ENCODE data around the gene GPR137. TPM values are rescaled to one million over a fixed set of nuclear protein-coding genes. Genes with fewer than 3 reads are reported as not detected.

GPR137 gene
- total RNA-seq, 1 experiment from 2014 or later = 29.5 TPM

- no peak overlapping the region for H3K4me3 ChIP-seq (ENCODE audit: insufficient read depth, low read depth, low read length)
- H3K27me3 ChIP-seq (ENCODE audit: control insufficient read depth, insufficient read depth, low read length) = no peaks in the 10 kb centered on the region; the same call in 1 of the 2 replicates
Measured at GRCh38 chr11:64283092-64283491, 2.6 kb upstream of the GPR137 start.

GRCh38 chr11:64284048-64284961 lies 1.3 kb upstream of the GPR137 start, which contains the start of gene BAD:
BAD (minus strand) TSS chr11:64284665; CDS start chr11:64284368, 297 bp downstream.
- H3K36me3 ChIP-seq (replicated peaks; ENCODE audit: control insufficient read depth, insufficient read depth, low read length) = no peaks in the 10 kb centered on the region

More at GRCh38 chr11:64283092-64283491, 2.6 kb upstream of the GPR137 start:
- DNase-seq = no peak
- no peaks in the 10 kb centered on the region for H3K36me3 ChIP-seq (replicated peaks; ENCODE audit: control insufficient read depth, insufficient read depth, low read length)

GRCh38 chr11:64285885-64286800 lies 495 bp downstream of the GPR137 start:
- H3K36me3 ChIP-seq (replicated peaks; ENCODE audit: control insufficient read depth, insufficient read depth, low read length) = no peaks in the 10 kb centered on the region
- peak; percentile 75 for DNase-seq
- peaks cover 17% of the 10 kb centered on the region for H3K27me3 ChIP-seq (ENCODE audit: control insufficient read depth, insufficient read depth, low read length)
- peak overlapping the region; percentile 78 for H3K4me3 ChIP-seq (ENCODE audit: insufficient read depth, low read depth, low read length)

More at GRCh38 chr11:64284048-64284961, 1.3 kb upstream of the GPR137 start, which contains the start of gene BAD:
- Histone ChIP-seq H3K4me3 (ENCODE audit: insufficient read depth, low read depth, low read length) (peak within 1 kb of the TSS; percentile 78), H3K27me3 (ENCODE audit: control insufficient read depth, insufficient read depth, low read length) (no peaks in the 10 kb centered on the region; the same call in none of the 2 replicates)
- DNase-seq = peak; percentile 100

- H3K36me3 ChIP-seq (replicated peaks; ENCODE audit: control insufficient read depth, insufficient read depth, low read length) = no peaks in the 10 kb centered on the region
- no peak overlapping the region for H3K4me3 ChIP-seq (ENCODE audit: insufficient read depth, low read depth, low read length)
- no peak for DNase-seq
- H3K27me3 ChIP-seq (ENCODE audit: control insufficient read depth, insufficient read depth, low read length) = peaks cover 22% of the 10 kb centered on the region
Measured at GRCh38 chr11:64286801-64287159, 1.1 kb downstream of the GPR137 start.

GRCh38 chr11:64287676-64288352 lies 2.2 kb downstream of the GPR137 start:
- Histone ChIP-seq H3K36me3 (replicated peaks; ENCODE audit: control insufficient read depth, insufficient read depth, low read length) (no peaks in the 10 kb centered on the region), H3K4me3 (ENCODE audit: insufficient read depth, low read depth, low read length) (no peak overlapping the region), H3K27me3 (ENCODE audit: control insufficient read depth, insufficient read depth, low read length) (peaks cover 33% of the 10 kb centered on the region)
- no peak for DNase-seq

GRCh38 chr11:64288353-64288750 lies 2.7 kb downstream of the GPR137 start:
- no peak for DNase-seq
- H3K27me3 ChIP-seq (ENCODE audit: control insufficient read depth, insufficient read depth, low read length) = peaks cover 38% of the 10 kb centered on the region
- no peaks in the 10 kb centered on the region for H3K36me3 ChIP-seq (replicated peaks; ENCODE audit: control insufficient read depth, insufficient read depth, low read length)
- H3K4me3 ChIP-seq (ENCODE audit: insufficient read depth, low read depth, low read length) = no peak overlapping the region

GRCh38 chr11:64289002-64289564 lies 3.4 kb downstream of the GPR137 start:
- no peaks in the 10 kb centered on the region for H3K36me3 ChIP-seq (replicated peaks; ENCODE audit: control insufficient read depth, insufficient read depth, low read length)
- no peak overlapping the region for H3K4me3 ChIP-seq (ENCODE audit: insufficient read depth, low read depth, low read length)
- no peak for DNase-seq
- H3K27me3 ChIP-seq (ENCODE audit: control insufficient read depth, insufficient read depth, low read length) = peaks cover 45% of the 10 kb centered on the region

GRCh38 chr11:64290352-64291261 lies 5.0 kb downstream of the GPR137 start:
- Histone ChIP-seq H3K36me3 (replicated peaks; ENCODE audit: control insufficient read depth, insufficient read depth, low read length) (no peaks in the 10 kb centered on the region), H3K4me3 (ENCODE audit: insufficient read depth, low read depth, low read length) (peak overlapping the region; percentile 28; the same call in 1 of the 2 replicates), H3K27me3 (ENCODE audit: control insufficient read depth, insufficient read depth, low read length) (peaks cover 61% of the 10 kb centered on the region)
- DNase-seq = no peak

- DNase-seq = peak; percentile 86
- Histone ChIP-seq H3K4me3 (ENCODE audit: insufficient read depth, low read depth, low read length) (peak within 1 kb of the TSS; percentile 30), H3K36me3 (replicated peaks; ENCODE audit: control insufficient read depth, insufficient read depth, low read length) (no peaks in the 10 kb centered on the region), H3K27me3 (ENCODE audit: control insufficient read depth, insufficient read depth, low read length) (peaks cover 68% of the 10 kb centered on the region)
Measured at GRCh38 chr11:64291262-64291751, 5.7 kb downstream of the GPR137 start, which contains the start of gene KCNK4. KCNK4 (plus strand) TSS chr11:64291302; CDS start chr11:64293019, 1,717 bp downstream.

GRCh38 chr11:64291752-64292459 lies 6.3 kb downstream of the GPR137 start:
- Histone ChIP-seq H3K4me3 (ENCODE audit: insufficient read depth, low read depth, low read length) (peak overlapping the region; percentile 30; the same call in 1 of the 2 replicates), H3K36me3 (replicated peaks; ENCODE audit: control insufficient read depth, insufficient read depth, low read length) (no peaks in the 10 kb centered on the region), H3K27me3 (ENCODE audit: control insufficient read depth, insufficient read depth, low read length) (peaks cover 74% of the 10 kb centered on the region)
- peak; percentile 66 for DNase-seq

- peak; percentile 83 for DNase-seq
- H3K27me3 ChIP-seq (ENCODE audit: control insufficient read depth, insufficient read depth, low read length) = peaks cover 81% of the 10 kb centered on the region
- peak overlapping the region; percentile 30; the same call in 1 of the 2 replicates for H3K4me3 ChIP-seq (ENCODE audit: insufficient read depth, low read depth, low read length)
Measured at GRCh38 chr11:64292460-64293254, 7.0 kb downstream of the GPR137 start.

GRCh38 chr11:64294774-64295173 lies 9.1 kb downstream of the GPR137 start:
- Histone ChIP-seq H3K36me3 (replicated peaks; ENCODE audit: control insufficient read depth, insufficient read depth, low read length) (no peaks in the 10 kb centered on the region), H3K4me3 (ENCODE audit: insufficient read depth, low read depth, low read length) (no peak overlapping the region), H3K27me3 (ENCODE audit: control insufficient read depth, insufficient read depth, low read length) (peaks cover 99% of the 10 kb centered on the region)
- no peak for DNase-seq

More at GRCh38 chr11:64292460-64293254, 7.0 kb downstream of the GPR137 start:
- H3K36me3 ChIP-seq (replicated peaks; ENCODE audit: control insufficient read depth, insufficient read depth, low read length) = no peaks in the 10 kb centered on the region

Measured in H7 (cell line).